ENCODE data around the gene PRKG1. TPM values are rescaled to one million over a fixed set of nuclear protein-coding genes. Genes with fewer than 3 reads are reported as not detected.

Gene PRKG1
- total RNA-seq, 1 experiment from 2014 or later, result 7.4 TPM

DNA sequence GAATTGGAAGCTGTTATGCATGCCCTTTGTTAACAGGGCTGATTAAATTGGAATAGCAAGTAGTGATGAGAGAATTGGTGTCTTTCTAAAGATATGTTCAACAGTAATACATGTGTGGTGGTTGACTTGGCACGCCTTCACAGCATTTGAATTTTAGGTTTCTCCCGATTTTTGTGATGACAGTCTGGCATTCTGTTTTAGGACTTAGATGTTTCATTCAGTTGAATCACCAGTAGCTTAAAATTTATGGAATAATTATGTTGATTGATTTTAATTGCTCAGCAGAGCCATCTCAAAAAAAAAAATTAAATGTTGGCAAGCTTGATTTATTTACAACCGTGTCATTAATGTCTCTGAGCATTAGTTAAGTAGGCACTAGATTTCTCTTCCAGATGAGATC lies 405.4 kb downstream of the PRKG1 start:
- no TSS peak for BruUV-seq (replicated peaks)
- Histone ChIP-seq H3K9me2 (replicated peaks; ENCODE audit: low read length) (no peaks in the 10 kb centered on the region), H3K9ac (ENCODE audit: low read length) (no peak overlapping the region), H3K27ac (ENCODE audit: low read length) (no peak overlapping the region), H3F3A (ENCODE audit: low read length, unreplicated experiment) (no peaks in the 10 kb centered on the region), H3K79me2 (ENCODE audit: low read length) (no peaks in the 10 kb centered on the region), H2AFZ (ENCODE audit: low read length) (no peak overlapping the region), H3K4me1 (ENCODE audit: insufficient read depth, low read length) (no peaks in the 10 kb centered on the region), H3K27me3 (ENCODE audit: low read length) (no peaks in the 10 kb centered on the region), H3K4me3 (ENCODE audit: low read length) (no peak overlapping the region), H3K4me2 (ENCODE audit: low read length) (no peak overlapping the region), H4K20me1 (ENCODE audit: low read length) (no peaks in the 10 kb centered on the region), H3K36me3 (ENCODE audit: low read depth, low read length) (no peaks in the 10 kb centered on the region), H3K9me3 (ENCODE audit: low read length) (no peaks in the 10 kb centered on the region)
- POLR2A ChIA-PET (ENCODE audit: unreplicated experiment), result no interaction called here
- intact Hi-C loops (cut with micrococcal nuclease), result no loop called here
- DNase-seq (no peak), ATAC-seq (no peak)
- CTCF ChIA-PET, result no interaction called here
- TF ChIP-seq CTCF (conservative IDR thresholded peaks at IDR 0.05; ENCODE audit: low read depth, low read length) (no peak), EZH2phosphoT487 (IDR thresholded peaks at IDR 0.05; ENCODE audit: borderline replicate concordance, low read length) (no peak), EZH2 (IDR thresholded peaks at IDR 0.05; ENCODE audit: low read length, unreplicated experiment) (no peak)

GRCh38 chr10:51485668-51486067 lies 411.4 kb downstream of the PRKG1 start:
- H3K27me3 ChIP-seq (ENCODE audit: low read length), result peaks cover 3% of the 10 kb centered on the region; the same call in 1 of the 2 replicates
- H3K9me3 ChIP-seq (ENCODE audit: low read length), result no peaks in the 10 kb centered on the region
- H3K4me2 ChIP-seq (ENCODE audit: low read length), result no peak overlapping the region
- no peak overlapping the region for H3K27ac ChIP-seq (ENCODE audit: low read length)
- H3K36me3 ChIP-seq (ENCODE audit: low read depth, low read length), result no peaks in the 10 kb centered on the region
- no peaks in the 10 kb centered on the region for H4K20me1 ChIP-seq (ENCODE audit: low read length)
- ATAC-seq, result no peak
- no peak overlapping the region for H2AFZ ChIP-seq (ENCODE audit: low read length)
- POLR2A ChIA-PET (ENCODE audit: unreplicated experiment), result no interaction called here
- no peak overlapping the region for H3K4me3 ChIP-seq (ENCODE audit: low read length)
- intact Hi-C loops (cut with micrococcal nuclease), result no loop called here
- no peak overlapping the region for H3K9ac ChIP-seq (ENCODE audit: low read length)
- no peaks in the 10 kb centered on the region for H3F3A ChIP-seq (ENCODE audit: low read length, unreplicated experiment)
- H3K79me2 ChIP-seq (ENCODE audit: low read length), result no peaks in the 10 kb centered on the region
- DNase-seq, result no peak
- no TSS peak for BruUV-seq (replicated peaks)
- H3K9me2 ChIP-seq (replicated peaks; ENCODE audit: low read length), result no peaks in the 10 kb centered on the region
- TF ChIP-seq EZH2 (IDR thresholded peaks at IDR 0.05; ENCODE audit: low read length, unreplicated experiment), result no peak
- TF ChIP-seq CTCF (conservative IDR thresholded peaks at IDR 0.05; ENCODE audit: low read depth, low read length), result no peak
- no peak for TF ChIP-seq EZH2phosphoT487 (IDR thresholded peaks at IDR 0.05; ENCODE audit: borderline replicate concordance, low read length)
- CTCF ChIA-PET, result no interaction called here
- H3K4me1 ChIP-seq (ENCODE audit: insufficient read depth, low read length), result no peaks in the 10 kb centered on the region

DNA sequence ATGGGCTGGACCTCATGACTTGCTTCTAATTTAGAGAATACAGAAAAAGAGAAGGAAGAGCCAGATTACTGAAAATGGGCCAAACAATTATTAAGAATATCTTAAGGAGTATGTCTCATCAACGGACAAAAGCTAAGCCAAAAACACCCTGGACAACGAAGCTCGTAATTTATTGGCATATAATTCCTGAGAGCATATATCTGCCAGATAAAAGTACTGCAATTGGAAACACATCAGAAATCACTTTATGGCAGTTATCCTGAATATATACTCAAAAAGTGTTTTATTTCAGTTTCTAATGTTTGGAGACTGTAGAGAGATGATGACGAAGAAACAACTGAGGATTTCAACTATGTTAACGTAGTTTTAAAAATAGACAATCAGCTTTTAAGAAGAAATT lies 413.3 kb downstream of the PRKG1 start:
- no peaks in the 10 kb centered on the region for H4K20me1 ChIP-seq (ENCODE audit: low read length)
- H3K9ac ChIP-seq (ENCODE audit: low read length), result no peak overlapping the region
- ATAC-seq (no peak), DNase-seq (no peak)
- no peak overlapping the region for H3K27ac ChIP-seq (ENCODE audit: low read length)
- peaks cover 3% of the 10 kb centered on the region; the same call in 1 of the 2 replicates for H3K27me3 ChIP-seq (ENCODE audit: low read length)
- intact Hi-C loops (cut with micrococcal nuclease), result no loop called here
- BruUV-seq (replicated peaks), result no TSS peak
- ChIA-PET CTCF (no interaction called here), POLR2A (ENCODE audit: unreplicated experiment) (no interaction called here)
- TF ChIP-seq EZH2 (IDR thresholded peaks at IDR 0.05; ENCODE audit: low read length, unreplicated experiment) (no peak), EZH2phosphoT487 (IDR thresholded peaks at IDR 0.05; ENCODE audit: borderline replicate concordance, low read length) (no peak), CTCF (conservative IDR thresholded peaks at IDR 0.05; ENCODE audit: low read depth, low read length) (no peak)
- no peaks in the 10 kb centered on the region for H3K79me2 ChIP-seq (ENCODE audit: low read length)
- H3F3A ChIP-seq (ENCODE audit: low read length, unreplicated experiment), result no peaks in the 10 kb centered on the region
- H3K9me3 ChIP-seq (ENCODE audit: low read length), result no peaks in the 10 kb centered on the region
- H3K36me3 ChIP-seq (ENCODE audit: low read depth, low read length), result no peaks in the 10 kb centered on the region
- no peaks in the 10 kb centered on the region for H3K9me2 ChIP-seq (replicated peaks; ENCODE audit: low read length)
- no peaks in the 10 kb centered on the region for H3K4me1 ChIP-seq (ENCODE audit: insufficient read depth, low read length)
- H3K4me3 ChIP-seq (ENCODE audit: low read length), result no peak overlapping the region
- no peak overlapping the region for H3K4me2 ChIP-seq (ENCODE audit: low read length)
- no peak overlapping the region for H2AFZ ChIP-seq (ENCODE audit: low read length)
